MCF 10A (cell line): ENCODE measurements around the gene TBCC. TPM values are rescaled to one million over a fixed set of nuclear protein-coding genes. Genes with fewer than 3 reads are reported as not detected.

ENCODE experiments used
- BruUV-seq: library from RNA; stranded (reverse); fragments of 400-500 nt; replicated peaks from 2 replicates; lab custom pipeline; 2021; lab: Mats Ljungman, UMichigan
- CTCF ChIA-PET: fragments of 300-600 bp; sonication (Branson Sonifier 250); formaldehyde crosslinking; extraction: SDS; loops from one replicate; lab custom pipeline; 2021; ENCODE audit warnings: antibody characterized with exemption, inconsistent platforms; lab: Yijun Ruan, JAX
- POLR2A ChIA-PET: fragments of 300-600, 350-650 bp; sonication (Branson Sonifier 250); formaldehyde crosslinking; extraction: SDS; loops from one replicate; lab custom pipeline; 2020; ENCODE audit warnings: antibody characterized with exemption, inconsistent platforms; lab: Yijun Ruan, JAX
- DNase-seq: peaks from one replicate; pipeline ENCODE4 v3.0.0-alpha.2; 2018; ENCODE audit not compliant: unreplicated experiment
- H3K27ac Mint-ChIP-seq: one replicate; pipeline ENCODE4 v1.8.0; 2022; ENCODE audit warnings: mild to moderate bottlenecking, low read depth, mixed read lengths; ENCODE audit not compliant: unreplicated experiment
- H3K27me3 Mint-ChIP-seq: one replicate; pipeline ENCODE4 v1.8.0; 2022; ENCODE audit warnings: mixed read lengths; ENCODE audit not compliant: insufficient read depth, unreplicated experiment
- H3K36me3 Mint-ChIP-seq: one replicate; pipeline ENCODE4 v1.8.0; 2022; ENCODE audit warnings: mild to moderate bottlenecking, moderate library complexity, mixed read lengths; ENCODE audit not compliant: insufficient read depth, unreplicated experiment
- H3K4me1 Mint-ChIP-seq: one replicate; pipeline ENCODE4 v1.8.0; 2022; ENCODE audit warnings: mixed read lengths; ENCODE audit not compliant: insufficient read depth, unreplicated experiment
- H3K4me3 Mint-ChIP-seq: one replicate; pipeline ENCODE4 v1.8.0; 2022; ENCODE audit warnings: mild to moderate bottlenecking, moderate library complexity, mixed read lengths; ENCODE audit not compliant: unreplicated experiment
- H3K9me3 Mint-ChIP-seq: one replicate; pipeline ENCODE4 v1.8.0; 2022; ENCODE audit warnings: mixed read lengths; ENCODE audit not compliant: unreplicated experiment
- CTCF ChIP-seq: fragments of 200-600 bp; IDR thresholded peaks from one replicate; pipeline ENCODE4 v1.8.0; 2022; ENCODE audit warnings: antibody characterized with exemption, mild to moderate bottlenecking; ENCODE audit not compliant: unreplicated experiment
- intact Hi-C: fragments of 100-400 bp; cut with micrococcal nuclease; formaldehyde crosslinking; loops from 2 replicates; pipeline ENCODE4 v1.14.1; 2022
- total RNA-seq: library from RNA; stranded (reverse); gene quantifications from 2 replicates; pipeline ENCODE4 v1.2.3, GENCODE V29; 2022

Gene TBCC
- total RNA-seq, 1 experiment from 2014 or later: 13.7 TPM

- TF ChIP-seq CTCF: no peak
- Mint-ChIP-seq H3K9me3 (no peaks in the 10 kb centered on the region), H3K36me3 (peaks cover 10% of the 10 kb centered on the region), H3K27ac (peak overlapping the region; percentile 93), H3K4me3 (peak overlapping the region; percentile 83), H3K4me1 (peaks cover 24% of the 10 kb centered on the region), H3K27me3 (no peaks in the 10 kb centered on the region)
- ChIA-PET POLR2A (interaction anchor here (0.7 to 9.1 kb wide), 24 partner anchors 10 to 831 kb away, joined by 3 to 328 read pairs (median 5); partner anchors contain the start of genes BICRAL, CNPY3, KLHDC3 and MEA1), CTCF (interaction anchor here (0.6 to 2.3 kb wide), 6 partner anchors 19 to 724 kb away, joined by 3 to 8 read pairs (median 4); no protein-coding TSS in a partner anchor)
- no TSS peak for BruUV-seq
- no peak for DNase-seq
- intact Hi-C loops: no loop called here
Observed at GRCh38 chr6:42745083-42745639, 742 bp downstream of the TBCC start.

DNA sequence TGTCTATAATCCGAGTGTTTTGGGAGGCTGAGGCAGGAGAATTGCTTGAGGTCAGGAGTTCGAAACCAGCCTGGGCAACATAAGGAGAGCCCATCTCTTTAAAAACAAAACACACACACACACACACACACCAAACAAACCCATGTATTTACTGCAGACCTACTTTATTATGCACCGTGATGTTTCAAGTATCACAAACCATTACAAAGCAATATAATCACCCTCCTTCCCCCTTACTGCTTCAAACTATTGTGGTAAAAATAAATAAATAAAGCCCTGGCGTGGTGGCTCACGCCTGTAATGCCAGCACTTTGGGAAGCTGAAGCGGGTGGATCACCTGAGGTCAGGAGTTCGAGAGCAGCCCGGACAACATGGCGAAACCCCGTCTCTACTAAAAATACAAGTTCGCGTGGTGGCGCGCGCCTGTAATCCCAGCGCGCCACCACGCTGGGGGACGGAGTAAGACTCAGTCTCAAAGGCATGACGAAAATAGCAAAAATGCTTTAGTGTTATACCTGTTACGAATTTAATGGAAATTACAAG, 1.5 kb downstream of the TBCC start:
- Mint-ChIP-seq H3K4me1 (peaks cover 23% of the 10 kb centered on the region), H3K9me3 (no peaks in the 10 kb centered on the region), H3K27ac (peak overlapping the region; percentile 93), H3K4me3 (peak overlapping the region; percentile 83), H3K27me3 (no peaks in the 10 kb centered on the region), H3K36me3 (peaks cover 10% of the 10 kb centered on the region)
- POLR2A ChIA-PET: interaction anchor here (0.6 to 9.1 kb wide), 13 partner anchors 18 to 314 kb away, joined by 3 to 328 read pairs (median 12); partner anchors contain the start of genes BICRAL, MRPL2, PEX6 and RPL7L1
- no TSS peak for BruUV-seq
- no peak for TF ChIP-seq CTCF
- CTCF ChIA-PET: interaction anchor here (0.6 to 2.3 kb wide), 4 partner anchors 40 to 705 kb away, joined by 3 to 8 read pairs (median 4); no protein-coding TSS in a partner anchor
- DNase-seq: peak; percentile 25
- intact Hi-C loops: no loop called here

GRCh38 chr6:42742116-42742894, 3.6 kb downstream of the TBCC start:
- Mint-ChIP-seq H3K27ac (no peak overlapping the region), H3K4me3 (peak overlapping the region; percentile 12), H3K4me1 (peaks cover 10% of the 10 kb centered on the region), H3K9me3 (no peaks in the 10 kb centered on the region), H3K36me3 (peaks cover 5% of the 10 kb centered on the region), H3K27me3 (no peaks in the 10 kb centered on the region)
- ChIA-PET POLR2A (interaction anchor here (0.6 to 2.3 kb wide), 16 partner anchors 10 to 703 kb away, joined by 3 to 26 read pairs (median 4); partner anchors contain the start of genes BICRAL, KLC4, MRPL2 and RPL7L1), CTCF (interaction anchor here (0.6 to 2.5 kb wide), 4 partner anchors 13 to 134 kb away, joined by 3 to 7 read pairs (median 4); no protein-coding TSS in a partner anchor)
- DNase-seq: peak; percentile 59
- no TSS peak for BruUV-seq
- no peak for TF ChIP-seq CTCF
- intact Hi-C loops: no loop called here
